Right lobe of liver (tissue), 4 donors: ENCODE data around the gene GALNT14.

Experiments
- CTCF ChIP-seq, 4 donors: fragments of 200-600 bp in 3 of 4; fragments of 450-650 bp in 1 of 4; IDR thresholded peaks; one replicate each; pipeline versions ENCODE4 v1.5.1 to v1.8.0; 2016 to 2022; ENCODE audit warnings: antibody characterized with exemption in 4 of 4, mild to moderate bottlenecking in 2 of 4
- POLR2A ChIP-seq: fragments of 450-650 bp; IDR thresholded peaks from one replicate; pipeline ENCODE4 v1.6.1; 2017; ENCODE audit warnings: antibody characterized with exemption, mild to moderate bottlenecking
- donor health status: DM: no; HTN: no; CAD: no.
- donor health status: DM: no; HTN: no; CAD: no.
- donor health status: DM: no; HTN: yes; CAD: no.

GRCh38 chr2:31031132-31031706 is 107.0 kb downstream of the GALNT14 start:
- TF ChIP-seq POLR2A, result no peak
- no peak for TF ChIP-seq CTCF (IDR thresholded peaks at IDR 0.05)
